Ectodermal cell (in vitro differentiated cells): ENCODE data around the gene NANOG.
"Not testable (repeated sequence)": the region's sequence is repeated elsewhere in the genome, so short reads cannot be mapped to it uniquely, and the experiment has no call there.

Source experiments
- H3K27ac ChIP-seq: 2 replicates; pipeline ENCODE4 v1.7.0; 2013; ENCODE audit warnings: mild to moderate bottlenecking, low read depth, low read length; ENCODE audit not compliant: insufficient read depth, poor library complexity, severe bottlenecking
- H3K27me3 ChIP-seq: 2 replicates; pipeline ENCODE4 v1.7.0; 2013; ENCODE audit warnings: mild to moderate bottlenecking, low read length; ENCODE audit not compliant: insufficient read depth, control insufficient read depth, poor library complexity, severe bottlenecking
- H3K36me3 ChIP-seq: one replicate; pipeline ENCODE4 v1.7.0; 2013; ENCODE audit warnings: low read length; ENCODE audit not compliant: control insufficient read depth, insufficient read depth
- H3K4me1 ChIP-seq: one replicate; pipeline ENCODE4 v1.7.0; 2013; ENCODE audit warnings: low read length; ENCODE audit not compliant: control insufficient read depth, insufficient read depth
- H3K4me3 ChIP-seq: 2 replicates; pipeline ENCODE4 v1.7.0; 2013; ENCODE audit warnings: low read depth, low read length, control low read depth; ENCODE audit not compliant: insufficient read depth
- H3K9me3 ChIP-seq: 2 replicates; pipeline ENCODE4 v1.7.0; 2013; ENCODE audit warnings: mild to moderate bottlenecking, low read length, moderate library complexity; ENCODE audit not compliant: control insufficient read depth
- WGBS, 2 experiments: methylation state at CpG; one replicate each; pipeline ENCODE4 v1.1.7; 2013; ENCODE audit warnings: missing lambda C conversion rate in 2 of 2; 5-methylcytosine and 5-hydroxymethylcytosine counted together

Gene NANOG

GRCh38 chr12:7798750-7799308 lies 9.6 kb downstream of the NANOG start:
- H3K27me3 ChIP-seq, H3K4me1 ChIP-seq, H3K9me3 ChIP-seq, H3K4me3 ChIP-seq, H3K27ac ChIP-seq, H3K36me3 ChIP-seq: not testable (repeated sequence)
- 50% methylated on average over 1 of the region's 4 CpGs; no CpG with 5 or more reads in 1 of the 2 experiments for WGBS, 2 experiments

- Histone ChIP-seq H3K27me3 (no peaks in the 10 kb centered on the region), H3K9me3 (no peaks in the 10 kb centered on the region), H3K4me1 (peaks cover 5% of the 10 kb centered on the region), H3K27ac (no peak overlapping the region), H3K4me3 (no peak overlapping the region), H3K36me3 (no peaks in the 10 kb centered on the region)
- WGBS, 2 experiments = 68 to 72% methylated on average over 4 of the region's 4 CpGs
These were observed 12.3 kb downstream of the NANOG start for GRCh38 chr12:7801460-7801859.

- H3K4me3 ChIP-seq, H3K9me3 ChIP-seq, H3K27ac ChIP-seq, H3K4me1 ChIP-seq, H3K36me3 ChIP-seq, H3K27me3 ChIP-seq: not testable (repeated sequence)
- 88 to 96% methylated on average over 6 of the region's 6 CpGs for WGBS, 2 experiments
These were observed 17.1 kb downstream of the NANOG start for GRCh38 chr12:7806319-7806718.

- 0% methylated on average over 1 to 2 of the region's 2 CpGs for WGBS, 2 experiments
- no peaks in the 10 kb centered on the region for H3K4me1 ChIP-seq
- no peak overlapping the region for H3K4me3 ChIP-seq
- H3K27ac ChIP-seq = no peak overlapping the region
- no peaks in the 10 kb centered on the region for H3K36me3 ChIP-seq
- no peaks in the 10 kb centered on the region for H3K27me3 ChIP-seq
- no peaks in the 10 kb centered on the region for H3K9me3 ChIP-seq
These were observed 17.8 kb downstream of the NANOG start for GRCh38 chr12:7806863-7807487.

- H3K4me3 ChIP-seq, H3K27me3 ChIP-seq, H3K9me3 ChIP-seq, H3K4me1 ChIP-seq, H3K36me3 ChIP-seq, H3K27ac ChIP-seq: not testable (repeated sequence)
- 88% methylated on average over 2 of the region's 4 CpGs; no CpG with 5 or more reads in 1 of the 2 experiments for WGBS, 2 experiments
These were observed 36.6 kb downstream of the NANOG start for GRCh38 chr12:7825754-7826153.

GRCh38 chr12:7829737-7830136 lies 40.5 kb downstream of the NANOG start:
- H3K4me1 ChIP-seq, H3K27ac ChIP-seq, H3K36me3 ChIP-seq, H3K4me3 ChIP-seq, H3K27me3 ChIP-seq, H3K9me3 ChIP-seq: not testable (repeated sequence)
- WGBS, 2 experiments = 96% methylated on average over 4 of the region's 4 CpGs

- H3K4me1 ChIP-seq = no peaks in the 10 kb centered on the region
- no peak overlapping the region for H3K4me3 ChIP-seq
- WGBS, 2 experiments = 66 to 71% methylated on average over 6 of the region's 6 CpGs
- H3K36me3 ChIP-seq = no peaks in the 10 kb centered on the region
- no peaks in the 10 kb centered on the region for H3K9me3 ChIP-seq
- H3K27me3 ChIP-seq = no peaks in the 10 kb centered on the region
- no peak overlapping the region for H3K27ac ChIP-seq
These were observed 43.0 kb downstream of the NANOG start for GRCh38 chr12:7832059-7832696.

GRCh38 chr12:7833201-7833600 lies 44.0 kb downstream of the NANOG start:
- 84 to 86% methylated on average over 6 of the region's 6 CpGs for WGBS, 2 experiments
- not testable (repeated sequence) for H3K27ac ChIP-seq

GRCh38 chr12:7833831-7834230 lies 44.6 kb downstream of the NANOG start:
- Histone ChIP-seq H3K27me3 (no peaks in the 10 kb centered on the region), H3K27ac (no peak overlapping the region), H3K9me3 (no peaks in the 10 kb centered on the region), H3K36me3 (no peaks in the 10 kb centered on the region), H3K4me3 (no peak overlapping the region), H3K4me1 (no peaks in the 10 kb centered on the region)
- 94 to 95% methylated on average over 4 of the region's 4 CpGs for WGBS, 2 experiments

More at GRCh38 chr12:7833201-7833600, 44.0 kb downstream of the NANOG start:
- H3K27me3 ChIP-seq, H3K9me3 ChIP-seq, H3K4me1 ChIP-seq, H3K36me3 ChIP-seq, H3K4me3 ChIP-seq: not testable (repeated sequence)

- H3K4me3 ChIP-seq = no peak overlapping the region
- H3K27me3 ChIP-seq = no peaks in the 10 kb centered on the region
- H3K27ac ChIP-seq = no peak overlapping the region
- H3K4me1 ChIP-seq = no peaks in the 10 kb centered on the region
- H3K9me3 ChIP-seq = no peaks in the 10 kb centered on the region
- 91 to 94% methylated on average over 1 of the region's 1 CpG for WGBS, 2 experiments
- H3K36me3 ChIP-seq = no peaks in the 10 kb centered on the region
These were observed 45.5 kb downstream of the NANOG start for GRCh38 chr12:7834701-7835100.
